Cerebellar cortex (tissue), 1 donor: Measurements from ENCODE around the gene CCNG1.
"Not testable (repeated sequence)": the region's sequence is repeated elsewhere in the genome, so short reads cannot be mapped to it uniquely, and the experiment has no call there.

ENCODE experiments used
- DNase-seq: peaks from one replicate; pipeline ENCODE4 v3.0.0-alpha.2; 2015; ENCODE audit warnings: low spot score

CCNG1 gene

DNA sequence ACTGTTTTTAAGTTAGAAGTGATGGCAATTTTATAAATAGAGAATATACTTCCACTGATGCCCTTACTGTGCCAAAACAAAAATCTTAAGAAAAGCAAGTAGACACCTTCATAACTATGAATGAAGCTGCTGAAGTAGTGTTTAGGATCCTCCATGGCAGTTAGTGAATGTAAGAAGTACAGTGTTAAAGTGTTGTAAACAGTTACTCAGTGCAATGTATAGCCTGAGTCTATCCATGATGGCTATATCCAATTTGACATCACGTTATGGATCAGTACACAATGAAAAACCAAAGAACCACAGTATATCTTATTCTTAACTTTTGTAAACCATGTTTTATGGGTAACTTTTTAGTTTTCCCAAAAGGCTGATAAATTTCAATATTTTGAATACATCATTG, 7.1 kb downstream of the CCNG1 start:
- DNase-seq = no peak

DNA sequence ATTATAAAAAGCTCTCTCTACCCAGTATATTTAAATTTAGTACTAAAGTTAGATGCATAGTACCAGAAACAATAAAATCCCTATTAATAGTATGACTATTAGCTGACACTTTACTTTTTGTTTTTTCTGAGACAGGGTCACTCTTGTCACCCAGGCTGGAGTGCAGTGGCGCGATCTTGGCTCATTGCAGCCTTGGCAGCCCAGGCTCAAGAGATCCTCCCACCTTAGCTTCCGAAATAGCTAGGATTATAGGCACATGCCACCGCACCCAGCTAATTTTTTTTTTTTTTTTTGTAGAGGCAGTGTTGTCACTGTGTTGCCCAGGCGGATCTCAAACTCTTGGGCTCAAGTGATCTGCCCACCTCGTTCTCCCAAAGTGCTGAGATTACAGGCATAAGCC, 8.0 kb downstream of the CCNG1 start:
- no peak for DNase-seq

DNA sequence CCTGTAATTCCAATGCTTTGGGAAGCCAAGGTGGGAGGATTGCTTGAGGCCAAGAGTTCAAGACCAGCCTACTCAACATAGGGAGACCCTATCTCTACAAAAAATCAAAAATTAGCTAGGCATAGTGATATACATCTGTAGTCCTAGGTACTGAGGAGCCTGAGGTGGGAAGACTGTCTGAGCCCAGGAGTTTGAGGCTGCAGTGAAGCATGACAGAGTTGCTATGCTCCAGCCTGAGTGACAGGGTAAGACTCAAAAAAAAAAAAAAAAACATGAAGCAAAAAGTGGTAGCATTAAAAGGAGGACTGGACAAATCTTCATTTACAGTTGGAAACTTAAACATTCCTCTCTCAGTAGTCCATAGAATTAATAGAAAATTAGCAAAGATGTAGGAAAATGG, 9.8 kb downstream of the CCNG1 start:
- no peak for DNase-seq

DNA sequence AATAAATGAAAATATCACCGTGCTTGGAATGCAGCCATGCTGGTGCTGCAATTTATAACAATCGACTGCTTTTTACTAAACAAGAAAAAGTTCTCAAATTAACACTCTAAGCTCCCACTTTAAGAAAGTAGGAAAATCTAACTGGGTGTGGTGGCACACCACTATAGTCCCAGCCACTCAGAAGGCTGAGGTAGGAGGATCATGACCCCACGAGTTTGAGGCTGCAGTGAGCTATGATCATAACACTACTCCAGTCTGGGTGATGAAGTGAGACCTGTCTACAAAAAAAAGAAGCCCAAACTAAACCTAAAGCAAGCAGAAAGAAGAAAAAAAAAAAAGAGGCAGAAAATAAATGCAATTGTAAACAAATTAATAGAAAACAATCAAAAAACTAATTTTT, 10.5 kb downstream of the CCNG1 start:
- no peak for DNase-seq

DNA sequence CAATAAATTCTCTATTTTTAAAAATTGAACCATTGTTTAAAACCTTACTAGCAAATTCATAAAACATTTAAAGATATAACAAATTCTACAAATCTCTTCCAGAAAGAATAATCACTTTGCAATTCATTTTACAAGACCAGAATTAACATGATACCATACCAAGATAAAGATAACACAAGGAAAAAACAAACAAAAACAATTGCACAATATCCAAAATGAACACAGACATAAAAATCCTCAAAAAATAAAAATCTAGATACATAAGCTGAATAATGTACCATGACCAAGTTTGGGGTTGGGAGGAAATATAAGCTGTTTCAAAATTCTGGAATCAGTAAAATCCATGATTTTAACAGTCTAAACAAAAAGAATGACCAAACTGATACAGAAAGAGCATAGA, 11.1 kb downstream of the CCNG1 start:
- no peak for DNase-seq

DNA sequence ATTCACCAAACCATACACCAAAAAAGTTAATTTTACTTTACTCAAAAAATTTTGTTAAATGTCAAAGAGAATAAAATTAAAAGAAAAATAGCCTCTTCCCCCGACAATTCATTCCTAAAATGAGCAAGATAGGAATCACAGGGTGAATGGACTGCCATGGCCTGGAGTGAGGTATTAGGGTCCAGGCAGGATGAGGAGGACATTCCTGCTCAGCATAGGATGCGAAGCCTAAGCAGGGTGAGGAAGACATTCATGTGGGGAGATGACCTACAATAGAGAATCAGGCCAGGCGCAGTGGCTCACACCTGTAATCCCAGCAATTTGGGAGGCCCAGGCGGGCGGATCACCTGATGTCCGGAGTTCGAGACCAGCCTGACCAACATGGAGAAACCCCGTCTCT, 14.1 kb downstream of the CCNG1 start:
- no peak for DNase-seq

DNA sequence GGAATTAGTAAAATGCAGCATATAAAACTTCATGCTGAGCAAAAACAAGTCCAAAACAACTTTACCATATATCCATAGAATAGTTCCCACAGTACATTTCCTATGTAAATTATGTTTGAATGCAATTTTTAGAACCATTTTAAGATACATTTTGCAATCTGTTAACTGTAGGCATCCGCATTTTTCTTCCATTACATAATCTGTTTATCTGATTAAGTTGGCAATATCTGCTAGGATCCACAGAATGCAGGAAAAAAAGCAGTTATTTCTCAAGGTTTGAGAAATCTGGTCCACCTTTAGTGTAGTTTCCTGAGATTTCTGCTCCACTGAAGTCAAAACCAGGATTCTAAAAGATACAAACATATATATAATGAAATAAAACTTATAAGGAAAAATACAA, 16.3 kb downstream of the CCNG1 start:
- DNase-seq = no peak

DNA sequence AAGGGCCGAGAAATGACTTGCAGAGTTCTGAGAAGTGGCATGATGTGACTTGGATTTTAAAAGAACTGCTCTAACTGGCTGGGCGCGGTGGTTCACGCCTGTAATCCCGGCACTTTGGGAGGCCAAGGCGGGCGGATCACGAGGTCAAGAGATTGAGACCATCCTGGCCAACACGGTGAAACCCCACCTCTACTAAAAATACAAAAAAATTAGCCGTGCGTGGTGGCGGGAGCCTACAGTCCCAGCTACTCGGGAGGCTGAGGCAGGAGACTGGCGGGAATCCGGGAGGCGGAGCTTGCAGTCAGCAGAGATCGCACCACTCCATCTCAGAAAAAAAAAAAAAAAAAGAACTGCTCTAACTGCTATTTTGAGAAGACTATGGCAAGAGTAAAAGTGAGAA, 18.0 kb downstream of the CCNG1 start:
- DNase-seq = not testable (repeated sequence)

DNA sequence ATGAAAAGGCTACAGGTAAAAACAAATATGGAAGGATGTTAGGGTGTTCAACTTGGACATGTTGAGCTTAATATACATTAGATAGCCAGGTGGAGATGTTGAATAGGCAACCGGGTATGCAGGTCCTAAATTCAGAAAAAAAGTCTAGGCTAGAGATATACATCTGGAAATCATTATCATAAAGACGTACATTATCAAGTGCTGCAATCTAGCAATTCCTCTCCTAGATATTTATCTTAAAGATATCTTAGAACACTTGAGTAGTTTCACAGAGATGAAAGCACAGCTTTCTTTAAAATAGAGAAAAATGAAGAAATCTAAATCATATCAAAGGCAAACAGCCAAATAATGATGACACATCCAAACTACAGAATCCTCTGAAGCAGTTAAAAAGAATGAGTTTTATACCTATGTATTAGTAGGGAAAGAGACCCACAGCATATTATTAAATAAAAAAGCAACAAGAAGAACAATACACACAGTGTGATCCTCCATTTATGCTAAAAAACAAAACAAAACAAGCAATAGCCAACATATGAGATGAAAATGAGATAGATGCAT, 18.7 kb downstream of the CCNG1 start:
- DNase-seq = no peak

DNA sequence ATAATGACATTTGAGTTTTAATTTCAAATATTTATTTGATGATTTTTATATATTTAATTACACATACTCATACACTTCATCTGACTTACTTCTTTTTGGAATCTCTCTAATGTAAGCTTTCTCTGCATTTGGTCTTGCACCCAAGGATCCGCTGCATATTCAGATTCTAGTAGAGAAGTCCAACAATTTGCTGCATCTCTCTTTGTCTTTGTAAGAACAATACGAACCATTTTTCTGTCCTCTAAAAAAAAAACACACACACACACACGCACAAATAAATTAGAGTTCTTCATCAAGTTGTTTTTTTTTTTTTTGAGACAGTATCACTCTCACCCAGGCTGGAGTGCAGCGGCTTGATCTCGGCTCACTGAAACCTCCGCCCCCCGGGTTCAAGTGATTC, 19.4 kb downstream of the CCNG1 start:
- DNase-seq = no peak

DNA sequence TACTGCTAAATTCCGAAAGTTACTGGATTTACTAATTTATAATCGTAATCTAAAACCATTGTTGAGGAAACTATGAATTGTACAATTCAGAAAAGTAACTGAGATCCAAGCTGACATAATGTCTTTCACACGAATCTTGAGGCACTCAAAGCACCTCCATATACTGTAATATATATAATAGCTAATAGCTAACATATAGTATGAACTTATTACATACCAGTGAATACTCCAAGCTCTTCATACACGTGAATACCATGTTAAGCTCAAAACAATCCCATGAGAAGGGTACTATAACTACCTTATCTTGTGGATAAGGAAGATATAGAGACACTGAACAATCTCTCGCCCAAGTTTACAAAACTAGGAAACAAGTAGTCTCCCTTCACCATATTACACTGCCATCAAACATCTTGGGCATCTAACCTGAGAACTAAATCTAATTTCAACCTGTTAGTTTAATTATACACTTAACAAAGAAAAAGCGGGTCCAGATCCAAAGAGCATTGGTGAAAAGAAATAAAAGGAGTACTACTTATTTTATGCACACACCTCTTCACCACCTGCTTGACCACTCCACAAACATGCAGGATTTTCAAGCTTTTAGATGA, 21.5 kb downstream of the CCNG1 start:
- DNase-seq = no peak

DNA sequence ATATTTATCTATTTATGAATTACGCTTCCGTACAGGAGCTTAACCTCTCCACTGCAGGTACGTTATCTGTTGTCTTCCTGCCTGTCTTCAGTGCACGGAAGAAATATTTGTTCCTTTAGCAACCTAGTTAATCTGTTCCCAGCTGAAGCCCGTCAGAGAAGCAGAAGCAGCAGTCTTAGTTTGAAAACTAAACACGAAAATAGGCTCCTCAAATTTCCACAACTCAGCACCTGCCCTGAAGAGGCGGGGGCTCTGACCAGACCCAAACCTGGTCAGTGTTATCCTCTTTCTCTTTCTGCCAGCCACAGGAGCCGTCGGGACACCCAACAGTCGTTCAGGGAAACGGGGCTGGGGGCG, 22.0 kb downstream of the CCNG1 start:
- peak; percentile 46 for DNase-seq

DNA sequence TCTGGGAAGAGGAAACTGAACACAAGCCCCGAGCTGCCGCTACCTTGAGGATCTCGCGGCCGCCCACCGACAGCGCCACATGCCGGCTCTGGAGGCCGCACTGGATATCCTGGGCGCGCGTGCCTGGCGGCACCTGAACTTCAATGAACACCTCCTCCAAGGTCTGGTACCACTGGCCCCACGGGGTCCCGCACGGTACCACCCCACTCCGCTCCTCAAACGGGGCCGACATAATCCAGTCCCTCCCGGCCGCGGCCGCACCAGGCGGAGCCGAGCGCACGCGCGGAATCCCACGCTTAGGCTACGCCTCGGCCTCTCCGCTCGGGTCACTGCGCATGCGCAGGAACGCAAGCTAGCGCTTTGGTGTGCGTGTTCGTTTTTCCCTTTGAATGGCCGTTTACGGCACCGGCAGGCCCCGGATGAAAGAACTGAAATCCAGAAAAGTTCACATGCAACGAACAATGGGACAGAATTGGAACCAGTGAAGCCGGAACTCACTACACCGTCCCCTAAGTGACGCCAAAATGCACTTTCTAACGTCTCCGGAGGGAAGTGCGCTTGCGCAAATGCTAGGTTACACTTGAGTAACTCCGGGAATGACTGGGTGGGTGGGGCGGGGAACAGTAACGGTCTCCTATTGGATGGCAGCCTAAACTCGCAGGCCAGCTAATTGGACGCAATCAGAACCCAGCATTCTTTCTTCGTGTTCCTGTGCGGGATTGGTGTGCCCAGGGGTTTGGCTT, 22.6 kb downstream of the CCNG1 start, which contains the start of gene NUDCD2:
Gene NUDCD2 (minus strand): TSS at position 284 of the 743 bp plus-strand sequence. CDS start 52 bp downstream, at position 232.
- peak; percentile 99 for DNase-seq

DNA sequence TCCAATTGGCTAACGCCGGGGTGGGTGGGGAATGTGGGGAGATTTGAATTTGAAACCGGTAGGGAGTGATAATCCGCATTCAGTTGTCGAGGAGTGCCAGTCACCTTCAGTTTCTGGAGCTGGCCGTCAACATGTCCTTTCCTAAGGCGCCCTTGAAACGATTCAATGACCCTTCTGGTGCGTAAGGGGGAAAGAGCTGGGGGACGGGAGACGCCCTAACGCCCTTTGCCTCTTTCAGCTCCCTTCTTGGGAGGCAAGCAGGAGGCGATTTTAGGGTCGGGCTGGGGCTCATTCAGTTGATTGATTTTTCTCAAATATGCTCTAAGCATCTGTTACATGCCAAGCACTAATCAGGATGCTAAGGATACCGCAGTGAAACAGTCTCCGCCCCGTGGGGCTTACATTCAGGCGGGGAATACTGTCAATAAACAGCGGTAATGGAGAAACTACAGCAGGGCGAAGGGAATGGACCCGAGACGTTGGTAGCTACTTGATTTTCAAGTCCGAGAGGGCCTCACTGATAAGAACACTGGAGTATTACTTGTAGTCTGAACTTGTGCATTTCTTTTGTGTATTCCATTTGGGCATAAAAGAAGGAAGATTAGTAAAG, 23.3 kb downstream of the CCNG1 start, which contains the start of gene HMMR:
Gene HMMR (plus strand): TSS at position 71 of the 610 bp plus-strand sequence. CDS start 61 bp downstream, at position 132.
- DNase-seq = peak; percentile 59

DNA sequence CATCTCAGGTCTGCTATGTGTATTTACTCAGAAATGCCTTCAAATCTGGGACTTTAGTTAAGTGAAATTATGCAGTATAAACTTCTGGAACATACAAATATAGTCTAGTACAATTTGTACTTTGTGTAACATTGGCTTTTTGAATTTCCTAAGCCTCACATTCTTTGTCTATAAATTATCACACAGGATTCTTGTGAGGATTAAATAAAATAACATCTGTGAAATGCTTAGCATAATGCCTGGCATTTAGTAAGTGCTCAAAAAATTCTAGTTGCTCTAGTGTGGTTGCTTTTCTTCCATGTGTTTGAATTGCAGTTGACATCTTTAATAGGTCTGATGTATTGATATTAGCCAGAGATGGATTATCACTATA, 25.7 kb downstream of the CCNG1 start:
- no peak for DNase-seq

DNA sequence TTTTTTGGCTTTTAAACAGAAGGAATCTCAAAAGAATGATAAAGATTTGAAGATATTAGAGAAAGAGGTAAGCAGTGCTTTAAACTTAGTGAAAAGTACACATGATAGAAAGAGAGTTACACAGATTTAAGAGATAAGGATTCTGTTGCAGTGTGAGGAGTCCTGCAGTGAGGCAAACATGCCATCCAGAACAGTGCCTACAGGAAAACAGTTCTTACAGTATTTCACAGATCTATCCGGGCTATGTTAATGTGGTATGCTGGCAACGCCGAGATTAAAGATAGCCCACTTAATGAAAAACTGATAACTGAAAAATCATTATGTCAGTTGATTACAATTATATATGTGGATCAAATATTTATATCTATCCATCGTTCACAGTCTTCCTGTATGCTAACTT, 30.3 kb downstream of the CCNG1 start:
- no peak for DNase-seq

DNA sequence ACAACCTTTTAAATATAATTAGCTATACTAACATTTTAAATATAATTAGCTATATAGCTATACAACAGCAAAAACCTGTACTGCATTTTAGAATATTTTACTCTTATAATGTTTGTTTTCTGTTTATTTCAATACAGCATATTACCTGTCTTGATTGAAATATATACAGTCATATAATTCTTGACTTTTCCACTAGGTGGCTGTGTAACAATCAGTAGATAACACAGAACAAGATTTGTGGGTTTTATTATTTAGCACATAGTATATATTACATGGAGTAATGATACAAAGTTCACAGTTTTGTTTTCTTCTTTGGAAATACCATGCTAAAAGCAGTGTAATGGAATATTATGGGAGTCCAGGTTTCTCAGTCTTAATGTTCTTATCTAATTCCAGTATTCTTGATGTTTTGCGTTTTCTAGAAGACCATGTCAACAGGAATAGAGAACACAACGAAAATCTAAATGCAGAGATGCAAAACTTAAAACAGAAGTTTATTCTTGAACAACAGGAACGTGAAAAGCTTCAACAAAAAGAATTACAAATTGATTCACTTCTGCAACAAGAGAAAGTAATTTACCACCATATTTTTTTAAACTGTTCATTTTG, 36.3 kb downstream of the CCNG1 start:
- DNase-seq = peak; percentile 15

DNA sequence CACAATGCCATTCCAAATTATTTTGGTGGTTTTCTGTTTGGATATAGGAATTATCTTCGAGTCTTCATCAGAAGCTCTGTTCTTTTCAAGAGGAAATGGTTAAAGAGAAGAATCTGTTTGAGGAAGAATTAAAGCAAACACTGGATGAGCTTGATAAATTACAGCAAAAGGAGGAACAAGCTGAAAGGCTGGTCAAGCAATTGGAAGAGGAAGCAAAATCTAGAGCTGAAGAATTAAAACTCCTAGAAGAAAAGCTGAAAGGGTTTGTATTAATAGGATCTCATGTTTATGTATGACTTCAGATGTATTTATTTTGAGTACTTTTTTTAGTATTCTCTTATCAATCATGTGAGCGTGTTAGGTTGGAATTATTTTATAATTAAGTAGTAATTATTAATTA, 38.0 kb downstream of the CCNG1 start:
- no peak for DNase-seq

DNA sequence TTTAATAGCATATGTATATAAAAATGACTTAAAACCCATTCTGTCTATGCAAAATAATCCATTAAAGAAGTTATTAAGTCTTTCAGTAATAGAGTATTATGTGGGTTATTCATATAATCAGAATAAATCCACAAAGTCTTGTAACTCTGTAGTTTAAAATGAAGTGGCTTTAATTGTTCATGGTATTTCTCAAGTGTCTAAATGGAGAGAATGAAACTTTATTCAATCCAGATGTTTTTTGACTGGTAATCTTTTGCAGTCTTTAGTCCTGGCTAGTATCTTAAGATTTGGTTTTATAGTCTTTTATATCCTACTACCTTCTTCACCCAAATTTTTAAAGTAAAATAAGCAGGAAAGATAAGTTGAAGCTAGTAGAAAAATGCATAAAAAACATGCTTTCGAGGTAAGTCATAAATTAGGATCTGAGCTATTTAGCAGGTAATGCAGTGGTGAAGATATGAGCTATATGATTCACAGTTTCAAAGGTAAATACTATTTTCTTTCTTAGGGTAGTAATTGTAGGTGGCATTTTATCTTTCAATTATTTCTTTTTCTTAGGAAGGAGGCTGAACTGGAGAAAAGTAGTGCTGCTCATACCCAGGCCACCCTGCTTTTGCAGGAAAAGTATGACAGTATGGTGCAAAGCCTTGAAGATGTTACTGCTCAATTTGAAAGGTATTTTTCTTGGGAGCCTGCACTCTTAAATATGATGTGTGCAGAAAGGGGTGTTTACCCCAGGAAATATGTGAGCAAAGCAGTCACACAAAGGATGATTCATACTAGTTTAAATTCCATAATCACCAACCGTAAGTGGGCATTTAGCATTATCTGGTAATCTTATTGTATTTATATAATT, 41.0 kb downstream of the CCNG1 start:
- DNase-seq = no peak

DNA sequence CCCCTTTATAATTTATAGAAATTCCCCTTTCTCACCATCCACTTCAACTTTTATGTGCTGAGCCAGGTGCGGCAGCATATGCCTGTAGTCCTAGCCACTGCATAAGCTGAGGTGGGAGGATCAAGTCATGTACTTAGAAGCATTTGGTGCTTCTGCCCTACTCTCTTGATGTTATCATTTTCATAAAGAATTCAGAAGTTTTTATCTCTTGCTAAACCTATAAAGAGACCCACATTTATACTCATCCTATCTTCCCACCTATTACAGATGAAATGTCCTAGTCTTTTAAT, 41.5 kb downstream of the CCNG1 start:
- DNase-seq = no peak

DNA sequence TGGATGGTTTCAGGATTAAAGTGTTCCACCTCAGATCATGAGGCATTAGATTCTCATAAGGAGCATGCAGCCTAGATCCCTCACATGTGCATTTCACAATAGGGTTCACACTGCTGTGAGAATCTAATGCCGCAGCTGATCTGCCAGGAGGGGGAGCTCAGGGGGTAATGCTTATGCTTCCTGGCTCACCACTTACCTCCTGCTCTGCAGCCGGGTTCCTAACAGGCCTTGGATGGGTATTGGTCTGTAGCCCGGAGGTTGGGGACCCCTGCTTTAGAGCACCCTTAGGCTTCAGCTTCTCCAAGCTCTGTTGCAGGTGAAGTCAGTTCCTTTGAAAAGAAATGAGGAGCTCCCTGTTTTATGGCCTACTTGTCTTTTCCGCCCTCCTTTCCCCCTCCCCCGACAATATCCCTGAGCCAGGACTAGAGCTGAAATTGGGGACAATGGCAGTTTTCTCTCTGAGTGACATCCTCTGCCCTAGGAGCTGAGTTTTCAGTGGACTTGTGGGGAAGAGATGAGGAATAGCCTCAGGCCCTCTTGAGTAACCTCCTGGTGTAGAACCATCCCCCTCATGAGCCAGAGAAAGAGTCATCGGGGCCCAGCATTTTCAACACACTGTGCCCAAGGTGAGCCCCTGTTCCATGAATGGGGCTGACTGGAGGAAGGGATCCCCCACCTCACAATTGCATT, 51.8 kb downstream of the CCNG1 start:
- DNase-seq = peak; percentile 26

DNA sequence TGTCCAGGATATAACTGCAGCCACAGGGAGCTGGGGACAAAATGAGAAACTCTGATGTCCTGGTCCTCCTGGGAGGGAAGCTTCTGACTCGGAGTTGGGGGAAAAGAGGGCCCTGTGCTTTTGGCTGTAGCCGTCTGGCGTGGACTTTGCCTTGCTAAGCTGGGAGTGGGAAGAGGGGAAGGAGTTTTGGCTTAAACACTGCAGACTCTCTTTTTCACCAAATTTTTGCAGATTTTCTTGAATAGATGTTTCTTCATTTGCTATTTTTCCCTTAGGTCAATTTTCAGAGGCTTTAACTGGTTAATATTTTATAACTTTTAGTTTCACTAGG, 52.3 kb downstream of the CCNG1 start:
- no peak for DNase-seq
